HepG2 (cell line): ENCODE results near the gene GPS1. TPM values are rescaled to one million over a fixed set of nuclear protein-coding genes. Genes with fewer than 3 reads are reported as not detected.

Source experiments
- ATAC-seq: fragments of 200-7000 bp; cut with Tn5 transposase; 3 replicates; pipeline ENCODE4 v1.9.1; 2020; ENCODE audit warnings: mild to moderate bottlenecking, moderate library complexity
- BruUV-seq: library from RNA; stranded (reverse); fragments of 400-500 nt; replicated peaks from 2 replicates; lab custom pipeline; 2021; lab: Mats Ljungman, UMichigan
- CTCF ChIA-PET: fragments of 300-600 bp; formaldehyde crosslinking; extraction: SDS; loops from one replicate; lab custom pipeline; 2021; ENCODE audit warnings: low total read pairs, inconsistent platforms, low intra/inter-chr PET ratio; lab: Yijun Ruan, JAX
- POLR2A ChIA-PET: fragments of 350-600 bp; sonication (Branson Sonifier 250); formaldehyde crosslinking; loops from one replicate; lab custom pipeline; 2020; ENCODE audit warnings: antibody characterized with exemption, inconsistent platforms; lab: Yijun Ruan, JAX
- DNase-seq: peaks from one replicate; pipeline ENCODE4 v3.0.0-alpha.2; 2015; ENCODE audit warnings: low spot score
- FAIRE-seq: peaks from 3 replicates; lab custom pipeline; 2011; peaks lifted over from hg19 to GRCh38; lab: Jason Lieb, UNC
- H2AFZ ChIP-seq: one replicate; pipeline ENCODE4 v1.6.1; 2011; ENCODE audit warnings: low read length, inconsistent platforms
- H3K27ac ChIP-seq: fragments of 300-600 bp; 3 replicates; pipeline ENCODE4 v1.8.0; 2011; ENCODE audit warnings: mixed run types, mild to moderate bottlenecking, mixed read lengths, low read length, inconsistent platforms; ENCODE audit not compliant: insufficient read depth; ENCODE audit errors: extremely low read length
- H3K27me3 ChIP-seq, 2 experiments: fragments of 200-600 bp in 1 of 2; 2 replicates in 1 of 2; 3 replicates in 1 of 2; pipeline versions ENCODE4 v1.6.0 to v1.8.0; 2011; ENCODE audit warnings: low read length in 2 of 2, mild to moderate bottlenecking in 2 of 2, moderate library complexity in 2 of 2, inconsistent platforms in 1 of 2; ENCODE audit not compliant: insufficient read depth in 2 of 2, control insufficient read depth in 1 of 2
- H3K36me3 ChIP-seq, 2 experiments: fragments of 200-600 bp in 1 of 2; replicated peaks in 1 of 2; 2 replicates in 1 of 2; 3 replicates in 1 of 2; pipeline versions ENCODE4 v1.5.1 to v1.8.0; 2011; ENCODE audit warnings: low read length in 2 of 2, inconsistent platforms in 1 of 2; ENCODE audit not compliant: insufficient read depth in 2 of 2, control insufficient read depth in 1 of 2
- H3K4me1 ChIP-seq: 2 replicates; pipeline ENCODE4 v1.5.1; 2012; ENCODE audit warnings: low read length, inconsistent platforms; ENCODE audit not compliant: insufficient read depth
- H3K4me2 ChIP-seq: 2 replicates; pipeline ENCODE4 v1.6.0; 2011; ENCODE audit warnings: low read depth, low read length, inconsistent platforms
- H3K4me3 ChIP-seq, 3 experiments: fragments of 200-600 bp in 1 of 3; sonication (generic), shearing (Covaris generic) in 1 of 3; replicated peaks in 1 of 3; 2 replicates each; pipeline ENCODE4 v1.5.1; 2011 to 2016; ENCODE audit warnings: low read length in 3 of 3, inconsistent platforms in 2 of 3, low read depth in 2 of 3, mild to moderate bottlenecking in 2 of 3, control low read depth in 1 of 3, mixed read lengths in 1 of 3; ENCODE audit not compliant: insufficient read depth in 1 of 3
- H3K79me2 ChIP-seq: one replicate; pipeline ENCODE4 v1.6.1; 2011; ENCODE audit warnings: low read length, inconsistent platforms; ENCODE audit not compliant: insufficient read depth
- H3K9ac ChIP-seq: 2 replicates; pipeline ENCODE4 v1.6.0; 2011; ENCODE audit warnings: mild to moderate bottlenecking, low read depth, low read length, inconsistent platforms; ENCODE audit not compliant: insufficient read depth
- H3K9me3 ChIP-seq: 2 replicates; pipeline ENCODE4 v1.5.1; 2012; ENCODE audit warnings: mild to moderate bottlenecking, low read length
- H4K20me1 ChIP-seq: 2 replicates; pipeline ENCODE4 v1.6.0; 2011; ENCODE audit warnings: inconsistent platforms, mild to moderate bottlenecking, low read length, moderate library complexity; ENCODE audit not compliant: insufficient read depth
- AGO2 ChIP-seq: fragments of 200-400 bp; formaldehyde crosslinking; optimal IDR thresholded peaks from 2 replicates; pipeline ENCODE3; 2017; ENCODE audit warnings: mild to moderate bottlenecking, low read depth, low read length, moderate library complexity
- AKAP8 ChIP-seq: sonication (generic); formaldehyde crosslinking; IDR thresholded peaks from 2 replicates; pipeline ENCODE4 v1.5.1; 2020; ENCODE audit warnings: mild to moderate bottlenecking, missing genetic modification reagents
- ATF2 ChIP-seq: sonication (generic); formaldehyde crosslinking; IDR thresholded peaks from 2 replicates; pipeline ENCODE4 v1.4.0; 2020; ENCODE audit warnings: missing genetic modification reagents
- CERS6 ChIP-seq: sonication (generic); formaldehyde crosslinking; IDR thresholded peaks from 2 replicates; pipeline ENCODE4 v1.5.0; 2020; ENCODE audit warnings: missing genetic modification reagents
- KDM5B ChIP-seq: sonication (generic); formaldehyde crosslinking; IDR thresholded peaks from 2 replicates; pipeline ENCODE4 v1.4.0; 2020; ENCODE audit warnings: missing genetic modification reagents, mild to moderate bottlenecking, borderline replicate concordance
- RAD21 ChIP-seq: fragments of 450-650 bp; formaldehyde crosslinking; IDR thresholded peaks from 2 replicates; pipeline ENCODE4 v1.5.0; 2020; ENCODE audit warnings: mild to moderate bottlenecking
- RNF2 ChIP-seq: fragments of 450-650 bp; conservative IDR thresholded peaks from 2 replicates; pipeline ENCODE4 v1.6.1; 2016; ENCODE audit warnings: low read depth
- SP4 ChIP-seq: sonication (generic); formaldehyde crosslinking; IDR thresholded peaks from 2 replicates; pipeline ENCODE4 v1.8.1; 2023; ENCODE audit warnings: mild to moderate bottlenecking, missing genetic modification reagents
- TP53 ChIP-seq: sonication (generic); formaldehyde crosslinking; conservative IDR thresholded peaks from 2 replicates; pipeline ENCODE4 v1.4.0; 2020; ENCODE audit warnings: missing genetic modification reagents
- ZNF20 ChIP-seq: sonication (generic); formaldehyde crosslinking; IDR thresholded peaks from 2 replicates; pipeline ENCODE4 v1.4.0; 2020; ENCODE audit warnings: mild to moderate bottlenecking, moderate library complexity, missing genetic modification reagents
- ZNF367 ChIP-seq: sonication (generic); formaldehyde crosslinking; IDR thresholded peaks from 2 replicates; pipeline ENCODE4 v1.4.0; 2020; ENCODE audit warnings: missing genetic modification reagents, borderline replicate concordance
- ZNF468 ChIP-seq: sonication (generic); formaldehyde crosslinking; IDR thresholded peaks from 2 replicates; pipeline ENCODE4 v1.8.0; 2022; ENCODE audit warnings: mild to moderate bottlenecking, moderate library complexity, missing genetic modification reagents
- ZNF563 ChIP-seq: sonication (generic); formaldehyde crosslinking; IDR thresholded peaks from 2 replicates; pipeline ENCODE4 v1.8.0; 2022; ENCODE audit warnings: mild to moderate bottlenecking, moderate library complexity, missing genetic modification reagents
- ZNF646 ChIP-seq: sonication (generic); formaldehyde crosslinking; IDR thresholded peaks from 2 replicates; pipeline ENCODE4 v1.9.0; 2021; ENCODE audit warnings: mild to moderate bottlenecking, missing genetic modification reagents
- ZNF782 ChIP-seq: sonication (generic); formaldehyde crosslinking; IDR thresholded peaks from 2 replicates; pipeline ENCODE4 v1.4.0; 2020; ENCODE audit warnings: missing genetic modification reagents, mild to moderate bottlenecking, borderline replicate concordance
- WGBS: methylation state at CpG from one replicate; pipeline ENCODE4 v1.1.6; 2017; ENCODE audit warnings: low lambda C conversion rate; 5-methylcytosine and 5-hydroxymethylcytosine counted together
- in situ Hi-C: cut with HindIII; loops from 2 replicates; pipeline ENCODE4 v1.10.0; 2017; ENCODE audit warnings: low pct_unique_long_range_greater_than_20kb; ENCODE audit not compliant: extremely low pct_ligation_motif_present
- intact Hi-C: fragments of 100-400 bp; cut with micrococcal nuclease; formaldehyde crosslinking; loops from one replicate; pipeline ENCODE4 v1.10.0; 2022; ENCODE audit not compliant: unreplicated experiment
- polyA plus RNA-seq, 8 experiments: library from polyadenylated mRNA; depleted of rRNA in 3 of 8; stranded (reverse) in 7 of 8; unstranded in 1 of 8; fragments of >200 nt; fragmentation: Illumina TruSeq in 4 of 8; extraction: Trizol in 4 of 8; gene quantifications; 2 replicates each; pipeline versions ENCODE4 v1.2.1 to v1.2.3, GENCODE V29; 2011 to 2016; ENCODE audit warnings: low read depth in 4 of 8, missing spikeins in 1 of 8, mixed read lengths in 1 of 8; ENCODE audit not compliant: insufficient read depth in 1 of 8
- total RNA-seq, 5 experiments: library from RNA; depleted of rRNA; stranded (reverse); fragments of >200 nt; fragmentation: Illumina TruSeq; extraction: Trizol; gene quantifications; 2 replicates each; pipeline ENCODE4 v1.2.3, GENCODE V29; 2016; ENCODE audit warnings: low read depth in 1 of 5

Gene GPS1
- total and polyA plus RNA-seq, 2 of the 13 experiments (the other 11 are each of a cell fraction or from before 2014, with no cell fraction given): 124 to 128 TPM

- H3K36me3 ChIP-seq: peaks cover 31 to 54% of the 10 kb centered on the region in 2 experiments
- H3K4me1 ChIP-seq: peaks cover 35% of the 10 kb centered on the region
- 100% methylated on average over 1 of the region's 9 CpGs for WGBS
- BruUV-seq: no TSS peak
- no peaks in the 10 kb centered on the region for H4K20me1 ChIP-seq
- DNase-seq: no peak
- no peak overlapping the region for H2AFZ ChIP-seq
- FAIRE-seq: no peak
- ChIA-PET POLR2A (interaction anchor here (0.6 to 1.2 kb wide), 3 partner anchors 8 to 21 kb away, joined by 3 read pairs; no protein-coding TSS in a partner anchor), CTCF (no interaction called here)
- no peaks in the 10 kb centered on the region for H3K27me3 ChIP-seq
- H3K27ac ChIP-seq: no peak overlapping the region
- H3K4me2 ChIP-seq: no peak overlapping the region
- H3K9ac ChIP-seq: no peak overlapping the region
- no peak overlapping the region for H3K4me3 ChIP-seq
- ATAC-seq: no peak
- no peaks in the 10 kb centered on the region for H3K9me3 ChIP-seq
- intact Hi-C loops: no loop called here
- in situ Hi-C loops: no loop called here
- H3K79me2 ChIP-seq: peaks cover 20% of the 10 kb centered on the region
- TF ChIP-seq RAD21 (CRISPR knock-in tag) (no peak), SP4 (CRISPR knock-in tag) (no peak), AGO2 (peak; percentile 31), ZNF563 (CRISPR knock-in tag) (no peak), CERS6 (CRISPR knock-in tag) (no peak), KDM5B (CRISPR knock-in tag) (no peak), TP53 (CRISPR knock-in tag) (no peak), ATF2 (CRISPR knock-in tag) (no peak), RNF2 (no peak), AKAP8 (CRISPR knock-in tag) (no peak), ZNF646 (CRISPR knock-in tag) (no peak), ZNF468 (0 out of 2 replicates have a peak, but pooled peaks have one; percentile 37), ZNF367 (CRISPR knock-in tag) (no peak; the same call in 1 of the 2 replicates), ZNF782 (CRISPR knock-in tag) (no peak), ZNF20 (no peak)
Observed at GRCh38 chr17:82062984-82063368, 11.3 kb downstream of the GPS1 start.
